GM12878 (cell line): ENCODE data around the gene PDX1. TPM values are rescaled to one million over a fixed set of nuclear protein-coding genes. Genes with fewer than 3 reads are reported as not detected.

Experiments used
- ATAC-seq: fragments of 200-7000 bp; cut with Tn5 transposase; 3 replicates; pipeline ENCODE4 v1.9.1; 2020; ENCODE audit warnings: mild to moderate bottlenecking, moderate library complexity
- BruUV-seq: library from RNA; stranded (reverse); fragments of 400-500 nt; replicated peaks from 2 replicates; lab custom pipeline; 2021; lab: Mats Ljungman, UMichigan
- CTCF ChIA-PET: fragments of 300-600 bp; sonication (Branson Sonifier 250); formaldehyde crosslinking; extraction: SDS; loops from one replicate; lab custom pipeline; 2021; ENCODE audit warnings: inconsistent platforms; lab: Yijun Ruan, JAX
- POLR2A ChIA-PET: fragments of 350-600 bp; formaldehyde crosslinking; extraction: SDS; loops from one replicate; lab custom pipeline; 2021; ENCODE audit warnings: inconsistent platforms; lab: Charles Lee
- RAD21 ChIA-PET: fragments of 300-600 bp; sonication (Branson Sonifier 250); formaldehyde crosslinking; loops from one replicate; lab custom pipeline; 2023; ENCODE audit warnings: antibody characterized with exemption; ENCODE audit not compliant: unreplicated experiment; lab: Charles Lee
- SMC1A ChIA-PET: fragments of 300-600 bp; sonication (Branson Sonifier 250); formaldehyde crosslinking; loops from one replicate; lab custom pipeline; 2023; ENCODE audit not compliant: unreplicated experiment, uncharacterized antibody; lab: Charles Lee
- DNase-seq: peaks from one replicate; pipeline ENCODE4 v3.0.0-alpha.2; 2011; ENCODE audit warnings: low read depth, low spot score
- FAIRE-seq: peaks from 3 replicates; lab custom pipeline; 2011; peaks lifted over from hg19 to GRCh38; lab: Jason Lieb, UNC
- H2AFZ ChIP-seq: 2 replicates; pipeline ENCODE4 v1.6.0; 2011; ENCODE audit warnings: low read depth, low read length, control low read depth; ENCODE audit not compliant: control insufficient read depth
- H3K27ac ChIP-seq: 2 replicates; pipeline ENCODE4 v1.5.1; 2011; ENCODE audit warnings: control low read depth; ENCODE audit not compliant: control insufficient read depth, insufficient read depth
- H3K27me3 ChIP-seq, 2 experiments: replicated peaks in 1 of 2; 2 replicates each; pipeline versions ENCODE4 v1.6.0 to v1.6.1; 2011; ENCODE audit warnings: low read length in 1 of 2; ENCODE audit not compliant: control insufficient read depth in 2 of 2, insufficient read depth in 2 of 2
- H3K36me3 ChIP-seq, 2 experiments: 2 replicates each; pipeline ENCODE4 v1.5.1; 2011; ENCODE audit warnings: low read length in 1 of 2; ENCODE audit not compliant: control insufficient read depth in 2 of 2, insufficient read depth in 2 of 2
- H3K4me1 ChIP-seq: 2 replicates; pipeline ENCODE4 v1.6.1; 2011; ENCODE audit warnings: mild to moderate bottlenecking, low read length, moderate library complexity, mixed read lengths; ENCODE audit not compliant: control insufficient read depth, insufficient read depth
- H3K4me2 ChIP-seq: 2 replicates; pipeline ENCODE4 v1.6.0; 2011; ENCODE audit warnings: control low read depth; ENCODE audit not compliant: control insufficient read depth, insufficient read depth
- H3K4me3 ChIP-seq: fragments of 200-600 bp; sonication (generic); 2 replicates; pipeline ENCODE4 v1.5.1; 2016
- H3K79me2 ChIP-seq: 2 replicates; pipeline ENCODE4 v1.6.0; 2011; ENCODE audit warnings: low read length; ENCODE audit not compliant: control insufficient read depth, insufficient read depth
- H3K9ac ChIP-seq: 2 replicates; pipeline ENCODE4 v1.8.0; 2011; ENCODE audit warnings: low read length, control low read depth, mixed read lengths; ENCODE audit not compliant: control insufficient read depth, insufficient read depth
- H3K9me3 ChIP-seq: replicated peaks from 3 replicates; pipeline ENCODE4 v1.5.1; 2011; ENCODE audit warnings: mild to moderate bottlenecking, low read length; ENCODE audit not compliant: control insufficient read depth, insufficient read depth
- H4K20me1 ChIP-seq: 2 replicates; pipeline ENCODE4 v1.6.0; 2011; ENCODE audit not compliant: control insufficient read depth, insufficient read depth
- CBX5 ChIP-seq: sonication (generic); IDR thresholded peaks from 2 replicates; pipeline ENCODE4 v1.6.1; 2016; ENCODE audit warnings: low read depth, moderate library complexity, mild to moderate bottlenecking, inconsistent platforms
- CHD1 ChIP-seq: IDR thresholded peaks from 2 replicates; pipeline ENCODE4 v1.6.1; 2012; ENCODE audit warnings: low read depth, low read length, improper control_type of control experiment
- RB1 ChIP-seq: fragments of 450-650 bp; formaldehyde crosslinking; IDR thresholded peaks from 2 replicates; pipeline ENCODE4 v1.6.1; 2017; ENCODE audit warnings: mild to moderate bottlenecking, borderline replicate concordance
- RELA ChIP-seq: fragments of 450-650 bp; IDR thresholded peaks from 2 replicates; pipeline ENCODE4 v1.8.0; 2014; ENCODE audit warnings: borderline replicate concordance; ENCODE audit not compliant: partially characterized antibody
- RFX5 ChIP-seq: IDR thresholded peaks from 2 replicates; pipeline ENCODE4 v1.6.1; 2011; ENCODE audit warnings: low read depth, low read length, improper control_type of control experiment
- SUZ12 ChIP-seq: fragments of 200-600 bp; sonication (generic); IDR thresholded peaks from one replicate; pipeline ENCODE4 v1.6.1; 2018; ENCODE audit warnings: antibody characterized with exemption, mild to moderate bottlenecking; ENCODE audit not compliant: unreplicated experiment
- ZBTB33 ChIP-seq: fragments of 450-650 bp; IDR thresholded peaks from 2 replicates; pipeline ENCODE4 v1.6.1; 2017; ENCODE audit warnings: mild to moderate bottlenecking
- WGBS: methylation state at CpG from one replicate; pipeline ENCODE4 v1.1.6; 2016; ENCODE audit warnings: low lambda C conversion rate; ENCODE audit not compliant: insufficient replicate concordance, insufficient coverage; ENCODE audit errors: missing lambda C conversion rate; 5-methylcytosine and 5-hydroxymethylcytosine counted together
- in situ Hi-C: fragments of 300-500 bp; cut with MboI; formaldehyde crosslinking; loops from 9 replicates; pipeline ENCODE4 v1.14.3; 2018; ENCODE audit warnings: mixed read lengths
- intact Hi-C: fragments of 100-400 bp; cut with micrococcal nuclease; formaldehyde crosslinking; loops from one replicate; pipeline ENCODE4 v1.14.2; 2022; ENCODE audit not compliant: unreplicated experiment
- polyA plus RNA-seq, 11 experiments: library from polyadenylated mRNA; depleted of rRNA in 4 of 11; unstranded in 6 of 11; stranded (reverse) in 5 of 11; fragments of >200 nt; fragmentation: Nextera tagmentation in 4 of 11; fragmentation: Illumina TruSeq in 1 of 11; extraction: Ambion mirVana in 4 of 11; extraction: Trizol in 1 of 11; gene quantifications; 1 replicate in 1 of 11; 2 replicates in 10 of 11; pipeline versions ENCODE4 v1.2.1 to v1.2.3, GENCODE V29; 2011 to 2016; ENCODE audit warnings: inconsistent platforms in 2 of 11, missing spikeins in 2 of 11, low read depth in 1 of 11
- total RNA-seq, 4 experiments: library from RNA; depleted of rRNA in 3 of 4; stranded (reverse); fragments of >200 nt in 3 of 4; fragmentation: Illumina TruSeq in 1 of 4; extraction: Trizol in 1 of 4; gene quantifications; 2 replicates each; pipeline versions ENCODE4 v1.2.1 to v1.2.3, GENCODE V29; 2013 to 2021

Gene PDX1
- total and polyA plus RNA-seq, 10 of the 15 experiments (the other 5 are each of a cell fraction or from before 2014, with no cell fraction given) = 0.02 to 0.03 TPM; not detected in 8

GRCh38 chr13:27928805-27929753 is 9.3 kb downstream of the PDX1 start:
- Histone ChIP-seq H3K4me3 (no peak overlapping the region), H3K79me2 (no peaks in the 10 kb centered on the region), H2AFZ (no peak overlapping the region), H3K27me3 (peaks cover 19 to 35% of the 10 kb centered on the region in 2 experiments), H3K27ac (no peak overlapping the region), H3K4me2 (no peak overlapping the region), H3K4me1 (no peaks in the 10 kb centered on the region), H4K20me1 (no peaks in the 10 kb centered on the region), H3K9ac (no peak overlapping the region), H3K36me3 (no peaks in the 10 kb centered on the region), H3K9me3 (no peaks in the 10 kb centered on the region; the same call in 2 of the 3 replicates)
- WGBS = 57% methylated on average over 48 of the region's 48 CpGs
- CTCF ChIA-PET = interaction anchor here (1.5 to 1.9 kb wide), 2 partner anchors 25 to 99 kb away, joined by 4 read pairs; no protein-coding TSS in a partner anchor
- DNase-seq = no peak
- POLR2A ChIA-PET = no interaction called here
- no TSS peak for BruUV-seq
- intact Hi-C loops = no loop called here
- RAD21 ChIA-PET = no interaction called here
- no peak for ATAC-seq
- in situ Hi-C loops = no loop called here
- no peak for FAIRE-seq
- TF ChIP-seq SUZ12 = no peak
- TF ChIP-seq ZBTB33 = no peak
- no peak for TF ChIP-seq RB1
- no peak for TF ChIP-seq RFX5
- no peak for TF ChIP-seq CHD1
- no peak for TF ChIP-seq CBX5
- no peak for TF ChIP-seq RELA
- SMC1A ChIA-PET = no interaction called here
